SK-N-SH (cell line): Measurements from ENCODE around the gene CHEK1.

Experiments used
- GATA2 ChIP-seq: sonication (generic); formaldehyde crosslinking; IDR thresholded peaks from 2 replicates; pipeline ENCODE4 v1.5.0; 2020; ENCODE audit warnings: mild to moderate bottlenecking, missing genetic modification reagents
- JUND ChIP-seq: IDR thresholded peaks from 2 replicates; pipeline ENCODE4 v1.4.0; 2012
- POLR2AphosphoS5 ChIP-seq: IDR thresholded peaks from 2 replicates; pipeline ENCODE4 v1.6.1; 2012; ENCODE audit warnings: low read depth, low read length
- RAD21 ChIP-seq: IDR thresholded peaks from 2 replicates; pipeline ENCODE4 v1.6.1; 2012; ENCODE audit warnings: mild to moderate bottlenecking, low read length
- SIN3A ChIP-seq: IDR thresholded peaks from 2 replicates; pipeline ENCODE4 v1.6.1; 2012; ENCODE audit warnings: low read depth, mild to moderate bottlenecking, low read length, moderate library complexity, borderline replicate concordance
- TAF1 ChIP-seq: IDR thresholded peaks from 2 replicates; pipeline ENCODE4 v1.6.1; 2012; ENCODE audit warnings: low read depth, mild to moderate bottlenecking, low read length, moderate library complexity, borderline replicate concordance
- TF ChIP-seq, protein P1 (sequence below): fragments of 200-600 bp; sonication (generic); IDR thresholded peaks from 2 replicates; pipeline ENCODE4 v1.6.1; 2017; ENCODE audit warnings: antibody characterized with exemption, mild to moderate bottlenecking, moderate library complexity

DNA sequence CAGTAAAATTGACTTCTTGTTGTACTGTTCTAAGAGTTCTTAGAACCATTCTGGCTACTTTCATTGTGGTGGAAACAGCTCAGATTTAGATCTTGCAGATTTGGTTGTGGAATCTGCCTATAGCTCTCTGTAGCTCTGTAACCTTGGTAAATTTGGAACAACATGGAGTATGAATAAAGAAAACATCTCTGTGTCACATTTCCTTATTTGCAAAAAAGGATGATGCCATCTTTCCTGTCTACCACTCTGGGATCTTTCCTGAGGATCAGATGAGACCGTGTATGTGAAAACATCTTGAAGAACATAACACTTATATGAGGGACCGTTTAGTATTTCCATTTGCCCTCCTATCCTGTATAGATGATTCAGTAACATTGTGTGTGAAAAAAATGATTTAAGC lies 46.6 kb downstream of the CHEK1 start:
- TF ChIP-seq, protein P1, sequence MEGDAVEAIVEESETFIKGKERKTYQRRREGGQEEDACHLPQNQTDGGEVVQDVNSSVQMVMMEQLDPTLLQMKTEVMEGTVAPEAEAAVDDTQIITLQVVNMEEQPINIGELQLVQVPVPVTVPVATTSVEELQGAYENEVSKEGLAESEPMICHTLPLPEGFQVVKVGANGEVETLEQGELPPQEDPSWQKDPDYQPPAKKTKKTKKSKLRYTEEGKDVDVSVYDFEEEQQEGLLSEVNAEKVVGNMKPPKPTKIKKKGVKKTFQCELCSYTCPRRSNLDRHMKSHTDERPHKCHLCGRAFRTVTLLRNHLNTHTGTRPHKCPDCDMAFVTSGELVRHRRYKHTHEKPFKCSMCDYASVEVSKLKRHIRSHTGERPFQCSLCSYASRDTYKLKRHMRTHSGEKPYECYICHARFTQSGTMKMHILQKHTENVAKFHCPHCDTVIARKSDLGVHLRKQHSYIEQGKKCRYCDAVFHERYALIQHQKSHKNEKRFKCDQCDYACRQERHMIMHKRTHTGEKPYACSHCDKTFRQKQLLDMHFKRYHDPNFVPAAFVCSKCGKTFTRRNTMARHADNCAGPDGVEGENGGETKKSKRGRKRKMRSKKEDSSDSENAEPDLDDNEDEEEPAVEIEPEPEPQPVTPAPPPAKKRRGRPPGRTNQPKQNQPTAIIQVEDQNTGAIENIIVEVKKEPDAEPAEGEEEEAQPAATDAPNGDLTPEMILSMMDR: no peak
- no peak for TF ChIP-seq TAF1
- TF ChIP-seq RAD21: no peak
- no peak for TF ChIP-seq GATA2
- TF ChIP-seq JUND: no peak
- TF ChIP-seq POLR2AphosphoS5: no peak
- no peak for TF ChIP-seq SIN3A
